GM18951 (cell line): ENCODE results near the gene RGS16.

ENCODE experiments used
- POLR2A ChIP-seq: IDR thresholded peaks from 4 replicates; pipeline ENCODE4 v1.6.1; 2011; ENCODE audit warnings: mild to moderate bottlenecking; ENCODE audit not compliant: insufficient read length, insufficient read depth; ENCODE audit errors: extremely low read depth
- in situ Hi-C: fragments of 300-500 bp; cut with MboI; formaldehyde crosslinking; loops from one replicate; pipeline ENCODE4 v1.12.0; 2022; ENCODE audit warnings: low sequenced_read_pairs, mixed read lengths, inconsistent platforms; ENCODE audit not compliant: unreplicated experiment

The RGS16 gene

DNA sequence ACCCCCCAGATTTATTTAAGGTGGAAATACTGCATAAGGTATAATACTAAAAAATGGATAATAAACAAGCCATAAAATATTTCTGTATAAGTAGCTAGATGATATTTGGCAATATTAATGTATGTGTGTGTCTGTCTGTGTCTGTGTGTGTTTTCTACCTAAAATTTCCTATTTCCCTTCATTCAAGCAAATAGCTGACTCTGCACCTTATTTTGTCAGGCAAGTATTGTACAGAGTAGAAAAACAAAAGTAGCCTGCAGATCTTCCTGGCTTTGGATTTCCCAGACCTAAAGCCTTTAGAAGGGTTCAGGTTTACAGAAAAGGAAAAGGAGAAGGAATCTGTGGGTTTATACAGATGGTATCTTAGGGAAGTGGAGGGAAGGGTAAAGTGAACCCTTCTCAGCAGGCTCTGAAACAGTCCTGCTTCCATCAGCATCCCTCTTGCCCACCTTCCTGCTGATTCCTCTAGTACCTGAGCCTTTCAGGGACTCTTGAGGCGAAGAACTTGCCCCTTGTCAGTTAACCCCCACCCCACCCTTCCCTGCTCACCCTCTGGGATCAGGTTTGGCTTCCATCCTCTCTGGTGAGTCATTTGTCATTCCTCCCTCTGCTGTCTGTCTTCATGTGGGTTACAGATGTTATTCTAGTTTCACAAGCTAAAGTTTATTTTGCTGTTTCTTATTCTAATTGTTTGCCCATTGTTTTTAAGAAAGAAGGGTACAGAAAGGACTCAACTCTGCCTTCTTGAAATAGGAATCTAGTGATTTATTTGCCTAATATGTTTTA lies 21.7 kb upstream of the RGS16 start:
- in situ Hi-C loops = no loop called here
- TF ChIP-seq POLR2A = no peak

DNA sequence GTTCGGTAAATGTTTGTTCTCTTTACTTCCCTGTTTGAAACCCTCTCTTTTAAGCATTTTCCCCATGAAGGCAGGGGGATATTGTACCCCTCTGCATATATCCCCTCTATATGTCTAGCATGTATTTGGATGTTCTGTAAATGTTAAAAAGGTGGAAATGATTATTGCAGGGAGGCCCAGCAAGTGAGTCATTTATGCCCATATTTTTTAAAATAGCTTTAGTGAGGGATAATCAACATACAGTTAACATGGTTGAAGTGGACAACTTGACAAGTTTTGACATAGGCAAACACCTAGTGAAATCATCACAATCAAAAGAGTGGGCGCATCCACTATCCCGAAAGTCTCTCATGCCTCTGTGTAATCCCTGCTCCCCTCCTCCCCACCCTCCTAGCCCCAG lies 20.8 kb upstream of the RGS16 start:
- in situ Hi-C loops = no loop called here
- no peak for TF ChIP-seq POLR2A

DNA sequence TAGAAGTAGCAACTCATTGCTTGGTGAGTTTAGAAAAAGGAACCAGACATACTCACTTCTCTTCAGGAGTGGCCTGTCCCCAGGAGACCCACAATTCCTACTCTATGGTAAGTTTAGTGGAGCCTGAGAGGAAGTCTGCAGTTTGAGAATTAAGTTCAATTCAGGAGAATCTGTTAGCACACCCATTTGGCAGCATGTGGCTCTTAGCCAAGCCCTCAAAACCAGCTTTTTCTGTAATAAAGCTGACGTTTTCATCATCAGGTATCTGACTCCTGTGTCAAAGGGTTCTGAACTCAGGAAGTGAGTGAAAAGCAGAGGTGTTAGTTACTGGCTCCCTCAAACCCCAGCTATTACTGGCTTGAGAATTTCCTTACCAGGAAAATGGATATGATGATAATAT lies 20.4 kb upstream of the RGS16 start:
- in situ Hi-C loops = no loop called here
- no peak for TF ChIP-seq POLR2A

DNA sequence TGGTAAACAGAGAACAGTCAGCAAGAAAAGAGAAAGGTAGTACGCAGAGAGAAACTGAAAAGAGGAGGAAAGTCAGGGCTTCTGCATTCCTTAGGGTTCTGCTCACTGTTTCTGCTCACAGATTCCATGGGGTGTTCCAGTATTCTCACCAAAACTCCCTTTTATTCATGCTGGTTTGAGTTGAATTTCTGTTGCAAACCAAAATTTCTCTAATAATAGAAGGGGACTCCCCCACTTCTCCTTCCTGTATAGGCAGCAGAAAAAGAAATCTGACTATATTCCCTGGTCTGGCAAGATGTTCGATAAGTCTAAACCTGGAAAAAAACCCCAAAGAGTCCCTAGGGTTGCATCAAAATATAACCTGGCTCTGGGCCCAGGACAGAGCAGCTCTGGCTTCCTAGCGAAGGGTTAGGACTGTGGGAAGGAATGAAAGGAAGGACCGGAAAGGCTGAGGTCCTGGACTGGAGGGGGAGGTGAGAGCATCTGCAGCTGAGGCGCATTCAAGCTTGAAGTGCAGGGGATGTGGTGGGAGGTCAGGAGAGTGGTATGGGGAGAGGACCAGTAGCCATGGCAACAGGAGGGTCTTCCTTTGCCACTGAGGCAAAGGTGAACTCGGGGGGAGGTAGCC lies 18.8 kb upstream of the RGS16 start:
- in situ Hi-C loops = no loop called here
- no peak for TF ChIP-seq POLR2A

DNA sequence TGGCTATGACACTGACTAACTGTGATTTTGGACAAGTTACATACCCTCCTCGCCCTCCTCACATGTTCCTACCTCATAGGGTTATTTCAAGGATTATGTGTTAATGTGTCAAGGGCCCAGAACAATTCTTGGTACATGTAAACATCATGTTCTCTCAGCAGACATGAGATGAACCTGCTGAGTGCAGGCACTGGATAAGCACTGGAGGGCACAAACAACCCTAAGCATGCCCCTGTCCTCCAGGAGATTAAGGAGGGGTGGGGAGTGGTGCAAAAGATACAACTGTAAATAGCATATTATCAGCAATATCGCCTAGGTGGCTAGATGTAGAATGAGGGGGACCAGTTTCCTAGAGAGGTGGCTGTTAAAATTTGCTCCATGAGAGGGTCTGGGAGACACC lies 17.7 kb upstream of the RGS16 start:
- in situ Hi-C loops = no loop called here

DNA sequence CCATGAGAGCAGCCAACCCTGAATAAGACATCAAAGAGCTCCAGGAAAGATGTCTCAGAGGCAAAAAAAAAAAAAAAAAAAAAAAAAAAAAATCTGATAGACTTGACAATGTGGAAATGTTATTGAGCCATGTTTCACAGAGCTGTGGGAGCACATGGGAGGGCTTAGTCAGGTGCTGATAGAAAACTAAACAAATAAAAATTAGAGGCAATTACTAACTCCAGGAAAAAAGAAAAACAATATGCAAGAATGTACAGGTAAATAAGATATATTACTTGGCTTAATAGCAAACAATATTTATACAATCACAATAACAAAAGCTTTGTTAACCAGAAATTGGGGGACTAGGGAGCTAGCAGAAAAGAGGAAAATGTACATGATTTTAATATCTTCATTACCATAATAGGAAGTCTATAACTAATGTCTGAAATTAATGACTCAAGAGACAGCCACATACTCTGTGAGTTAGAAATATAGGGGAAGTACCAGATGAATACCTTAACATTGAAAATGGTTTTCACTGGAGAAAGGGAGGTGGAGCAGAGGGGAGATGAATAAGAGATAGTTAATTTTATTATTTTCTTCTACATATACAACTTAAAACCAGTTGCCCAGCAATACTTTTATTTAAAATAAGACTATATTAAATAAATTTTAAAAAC lies 16.9 kb upstream of the RGS16 start:
- in situ Hi-C loops = no loop called here
- no peak for TF ChIP-seq POLR2A

More for the DNA sequence above, 17.7 kb upstream of the RGS16 start:
- no peak for TF ChIP-seq POLR2A

DNA sequence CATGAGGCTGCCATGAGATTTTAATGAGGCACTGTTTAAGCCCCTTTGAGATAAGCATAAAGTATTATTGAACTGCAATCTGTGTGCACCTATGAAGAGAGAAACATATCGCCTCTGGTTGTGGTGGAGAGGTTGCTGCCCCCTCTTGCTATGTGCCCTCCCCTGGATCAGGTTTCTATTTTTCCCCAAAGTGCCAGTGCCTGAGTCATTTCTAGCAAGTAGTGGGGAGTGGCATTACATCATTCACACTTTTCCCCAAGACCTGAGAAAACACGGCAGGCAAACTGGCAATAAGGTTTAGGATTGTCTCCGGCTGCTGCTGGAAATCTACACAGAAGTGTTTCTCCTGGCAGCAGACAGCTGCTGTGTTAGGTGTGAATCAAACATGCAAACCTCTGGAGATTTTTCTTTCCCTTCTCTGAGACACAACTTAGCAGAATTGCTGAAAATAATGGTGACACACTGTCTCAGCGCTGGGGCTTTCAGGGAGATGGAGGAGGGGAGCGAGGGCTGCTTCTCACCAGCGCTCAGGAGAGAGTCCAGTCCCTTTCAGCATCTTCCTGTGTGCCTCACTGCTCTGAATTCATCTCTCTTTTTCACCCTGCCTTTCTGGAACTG lies 13.7 kb upstream of the RGS16 start:
- TF ChIP-seq POLR2A = no peak
- in situ Hi-C loops = no loop called here

DNA sequence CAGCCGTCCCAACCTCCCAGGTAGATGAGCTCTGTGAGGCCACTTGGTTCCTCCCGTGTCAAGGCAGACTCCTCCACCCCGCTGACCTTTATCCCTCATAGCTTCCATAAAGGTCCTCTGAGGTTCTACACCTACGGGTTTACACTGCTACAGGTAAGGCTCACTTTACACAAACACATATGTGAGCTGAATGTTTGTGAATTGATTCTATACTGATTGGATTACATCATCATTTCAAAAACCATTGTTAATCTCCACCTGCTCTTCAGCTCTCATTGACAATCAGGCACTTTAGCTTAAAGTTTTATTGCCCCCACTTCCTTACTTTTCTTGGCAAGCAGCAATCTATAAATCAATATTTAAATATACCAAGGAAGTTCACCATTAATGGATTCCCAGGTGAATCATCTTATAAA lies 12.8 kb upstream of the RGS16 start:
- in situ Hi-C loops = no loop called here
- no peak for TF ChIP-seq POLR2A

DNA sequence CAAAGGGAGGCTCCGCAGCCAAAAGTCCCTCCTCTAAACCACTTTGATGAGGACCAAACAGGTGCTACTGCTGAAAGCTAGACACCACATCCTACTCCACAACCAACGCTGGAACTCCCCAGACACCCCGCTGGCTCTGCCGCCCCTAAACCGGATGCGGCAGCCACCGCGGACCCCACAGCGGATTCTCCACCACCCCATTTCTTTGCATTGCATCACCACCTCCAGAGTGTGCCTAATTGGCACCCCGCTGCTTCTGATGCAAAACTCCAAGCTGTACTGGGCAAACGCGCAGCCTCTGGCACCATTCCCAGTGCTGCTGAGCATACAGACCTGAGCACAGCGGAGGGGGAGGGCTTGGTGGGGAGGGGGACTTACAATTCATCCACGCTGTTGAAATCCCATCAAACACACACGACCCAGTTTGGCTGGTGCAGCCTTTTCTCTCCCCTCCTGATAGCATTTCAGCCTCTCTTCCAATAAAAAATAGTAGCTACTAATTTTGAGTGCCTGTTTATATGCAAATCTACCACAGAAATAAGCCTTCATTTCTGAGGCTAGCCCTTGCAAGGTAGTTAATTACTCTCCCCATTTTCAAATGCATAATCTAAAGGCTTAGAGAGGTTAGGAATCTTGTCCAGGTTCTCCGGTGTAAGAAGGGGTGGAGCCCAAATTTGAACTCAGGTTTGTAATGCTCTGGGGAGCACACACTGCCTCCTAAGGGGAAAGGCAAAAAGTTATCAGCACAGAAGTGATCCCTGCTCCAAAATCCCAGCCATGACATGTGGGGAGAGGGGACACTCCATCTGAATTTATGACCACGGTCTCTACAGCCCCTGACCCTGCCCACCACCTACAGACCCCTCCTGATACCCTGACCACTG lies 12.2 kb upstream of the RGS16 start:
- in situ Hi-C loops = no loop called here
- TF ChIP-seq POLR2A = peak; percentile 39

DNA sequence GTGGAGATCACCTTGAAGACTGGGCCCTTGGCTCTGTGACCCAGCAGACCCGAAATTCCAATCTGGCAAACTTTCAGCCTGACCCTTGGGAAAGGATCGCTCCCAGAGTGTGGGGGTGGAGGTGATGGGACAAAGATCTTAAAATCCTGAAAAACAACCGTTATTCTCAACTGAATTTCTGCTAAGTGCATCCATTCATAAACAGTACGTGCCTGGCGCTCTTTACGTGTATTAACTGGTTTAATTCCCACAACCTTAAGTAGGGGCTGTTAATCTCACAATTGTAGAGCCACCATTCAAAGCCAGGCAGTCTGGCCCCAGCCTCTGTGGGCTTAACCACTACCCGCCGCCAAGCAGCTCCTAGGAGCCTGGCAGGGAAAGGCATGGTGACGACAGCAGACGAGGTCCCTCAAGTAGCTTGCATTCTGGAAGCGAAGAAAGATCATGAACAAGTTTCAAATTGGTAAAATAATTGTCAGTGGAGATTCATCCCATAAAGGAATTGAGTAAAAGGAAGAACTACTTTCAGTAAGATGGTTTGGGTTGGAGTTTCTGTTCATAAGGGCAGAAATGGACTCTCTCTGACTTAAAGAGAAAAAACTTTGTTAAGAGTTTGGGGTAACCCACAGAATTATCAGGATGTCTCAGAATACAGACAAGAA lies 11.4 kb upstream of the RGS16 start:
- no peak for TF ChIP-seq POLR2A

DNA sequence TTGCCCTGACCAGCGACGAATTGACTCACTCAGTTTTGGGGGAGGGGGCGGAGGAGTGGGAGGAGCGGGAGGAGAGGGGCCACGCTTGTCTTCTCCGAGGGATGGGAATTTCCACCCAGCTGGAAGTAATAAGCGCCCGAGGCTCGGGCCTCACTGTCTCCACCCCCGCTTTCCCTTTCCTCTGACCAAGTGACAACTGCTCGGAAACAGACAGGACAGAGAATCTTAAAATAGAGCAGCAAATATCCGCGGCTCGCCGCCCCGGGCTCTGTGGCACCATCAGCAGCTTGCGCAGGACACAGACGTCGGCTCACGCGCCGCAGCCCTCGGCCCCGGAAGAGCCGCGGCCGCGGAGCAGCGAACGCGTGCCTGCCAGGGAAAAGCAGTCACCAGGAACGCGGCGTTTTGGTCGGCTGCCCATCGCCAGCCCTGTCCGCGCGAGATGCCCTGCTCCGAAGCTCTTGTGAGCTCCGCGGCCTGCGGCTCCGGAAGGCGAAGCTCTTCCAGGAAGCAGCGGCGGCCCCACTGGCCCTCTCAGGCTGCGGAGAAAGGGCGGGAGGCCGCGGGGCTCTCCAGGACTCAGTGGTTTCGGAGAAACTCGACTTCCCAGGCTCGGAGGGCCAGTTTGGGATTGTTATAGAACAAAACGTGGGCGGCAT lies 10.7 kb upstream of the RGS16 start:
- TF ChIP-seq POLR2A = peak; percentile 67
- in situ Hi-C loops = no loop called here

More for the DNA sequence above, 11.4 kb upstream of the RGS16 start:
- in situ Hi-C loops = no loop called here

DNA sequence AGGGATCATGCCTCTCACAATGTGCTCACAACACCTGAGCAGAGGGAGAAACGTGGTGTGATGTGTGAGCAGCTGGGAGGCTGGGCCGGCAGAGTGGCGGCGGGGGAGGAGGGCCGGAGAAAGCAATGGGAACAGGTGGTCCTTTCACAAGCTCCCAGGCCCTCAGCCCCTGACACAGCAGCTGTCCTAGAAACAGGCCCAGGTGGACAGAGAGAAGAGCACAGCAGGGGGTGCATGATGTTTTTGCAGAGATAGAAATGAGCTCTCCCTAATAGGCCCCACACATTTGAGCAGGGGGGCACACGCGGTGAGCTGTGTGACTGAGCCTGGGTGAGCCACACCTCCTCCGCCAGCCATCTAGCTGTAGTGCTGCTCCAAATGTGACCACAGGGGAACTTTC lies 7.6 kb upstream of the RGS16 start:
- no peak for TF ChIP-seq POLR2A
- in situ Hi-C loops = no loop called here
